Measurements from ENCODE around the gene TMPRSS4.

The TMPRSS4 gene

GRCh38 chr11:118162846-118163245 lies 86.0 kb downstream of the TMPRSS4 start:
- DNase-seq (ENCODE audit: insufficient read length, low spot score) (no peak), FAIRE-seq (no peak)
- TF ChIP-seq POLR2A (IDR thresholded peaks at IDR 0.05; ENCODE audit: low read depth, low read length): no peak

GRCh38 chr11:118163494-118163893 lies 86.6 kb downstream of the TMPRSS4 start:
- FAIRE-seq (no peak), DNase-seq (ENCODE audit: insufficient read length, low spot score) (no peak)
- no peak for TF ChIP-seq POLR2A (IDR thresholded peaks at IDR 0.05; ENCODE audit: low read depth, low read length)

- no peak for TF ChIP-seq POLR2A (IDR thresholded peaks at IDR 0.05; ENCODE audit: low read depth, low read length)
- no peak for FAIRE-seq
- no peak for DNase-seq (ENCODE audit: insufficient read length, low spot score)
These were observed 88.0 kb downstream of the TMPRSS4 start for GRCh38 chr11:118164885-118165284.

- DNase-seq (ENCODE audit: insufficient read length, low spot score) (no peak), FAIRE-seq (no peak)
- TF ChIP-seq POLR2A (IDR thresholded peaks at IDR 0.05; ENCODE audit: low read depth, low read length): no peak
These were observed 89.8 kb downstream of the TMPRSS4 start for GRCh38 chr11:118166641-118167040.

- no peak for FAIRE-seq
- no peak for TF ChIP-seq POLR2A (IDR thresholded peaks at IDR 0.05; ENCODE audit: low read depth, low read length)
- DNase-seq (ENCODE audit: insufficient read length, low spot score): no peak
These were observed 90.4 kb downstream of the TMPRSS4 start for GRCh38 chr11:118167253-118167652.

- FAIRE-seq: no peak
- no peak for DNase-seq (ENCODE audit: insufficient read length, low spot score)
These were observed 91.0 kb downstream of the TMPRSS4 start for GRCh38 chr11:118167906-118168305.

GRCh38 chr11:118168316-118168715 lies 91.4 kb downstream of the TMPRSS4 start:
- TF ChIP-seq POLR2A (IDR thresholded peaks at IDR 0.05; ENCODE audit: low read depth, low read length): no peak
- FAIRE-seq: no peak
- DNase-seq (ENCODE audit: insufficient read length, low spot score): no peak

More at GRCh38 chr11:118167906-118168305, 91.0 kb downstream of the TMPRSS4 start:
- TF ChIP-seq POLR2A (IDR thresholded peaks at IDR 0.05; ENCODE audit: low read depth, low read length): no peak

GRCh38 chr11:118168751-118169150 lies 91.9 kb downstream of the TMPRSS4 start:
- DNase-seq (ENCODE audit: insufficient read length, low spot score) (no peak), FAIRE-seq (no peak)
- no peak for TF ChIP-seq POLR2A (IDR thresholded peaks at IDR 0.05; ENCODE audit: low read depth, low read length)

GRCh38 chr11:118169300-118170140 lies 92.6 kb downstream of the TMPRSS4 start:
- DNase-seq (ENCODE audit: insufficient read length, low spot score) (no peak), FAIRE-seq (no peak)
- TF ChIP-seq POLR2A (IDR thresholded peaks at IDR 0.05; ENCODE audit: low read depth, low read length): no peak

- FAIRE-seq: no peak
These were observed 93.4 kb downstream of the TMPRSS4 start for GRCh38 chr11:118170231-118170630.

GRCh38 chr11:118170882-118171268 lies 94.0 kb downstream of the TMPRSS4 start:
- FAIRE-seq (no peak), DNase-seq (ENCODE audit: insufficient read length, low spot score) (no peak)
- no peak for TF ChIP-seq POLR2A (IDR thresholded peaks at IDR 0.05; ENCODE audit: low read depth, low read length)

More at GRCh38 chr11:118170231-118170630, 93.4 kb downstream of the TMPRSS4 start:
- no peak for DNase-seq (ENCODE audit: insufficient read length, low spot score)
- no peak for TF ChIP-seq POLR2A (IDR thresholded peaks at IDR 0.05; ENCODE audit: low read depth, low read length)
